GM12878 (cell line): ENCODE measurements around the gene SOX4. TPM values are rescaled to one million over a fixed set of nuclear protein-coding genes. Genes with fewer than 3 reads are reported as not detected.

Source experiments
- ATAC-seq: fragments of 200-7000 bp; cut with Tn5 transposase; 3 replicates; pipeline ENCODE4 v1.9.1; 2020; ENCODE audit warnings: mild to moderate bottlenecking, moderate library complexity
- BruUV-seq: library from RNA; stranded (reverse); fragments of 400-500 nt; replicated peaks from 2 replicates; lab custom pipeline; 2021; lab: Mats Ljungman, UMichigan
- CTCF ChIA-PET: fragments of 300-600 bp; sonication (Branson Sonifier 250); formaldehyde crosslinking; extraction: SDS; loops from one replicate; lab custom pipeline; 2021; ENCODE audit warnings: inconsistent platforms; lab: Yijun Ruan, JAX
- POLR2A ChIA-PET: fragments of 350-600 bp; formaldehyde crosslinking; extraction: SDS; loops from one replicate; lab custom pipeline; 2021; ENCODE audit warnings: inconsistent platforms; lab: Charles Lee
- RAD21 ChIA-PET: fragments of 300-600 bp; sonication (Branson Sonifier 250); formaldehyde crosslinking; loops from one replicate; lab custom pipeline; 2023; ENCODE audit warnings: antibody characterized with exemption; ENCODE audit not compliant: unreplicated experiment; lab: Charles Lee
- SMC1A ChIA-PET: fragments of 300-600 bp; sonication (Branson Sonifier 250); formaldehyde crosslinking; loops from one replicate; lab custom pipeline; 2023; ENCODE audit not compliant: unreplicated experiment, uncharacterized antibody; lab: Charles Lee
- DNase-seq: peaks from one replicate; pipeline ENCODE4 v3.0.0-alpha.2; 2011; ENCODE audit warnings: low read depth, low spot score
- FAIRE-seq: peaks from 3 replicates; lab custom pipeline; 2011; peaks lifted over from hg19 to GRCh38; lab: Jason Lieb, UNC
- H2AFZ ChIP-seq: 2 replicates; pipeline ENCODE4 v1.6.0; 2011; ENCODE audit warnings: low read depth, low read length, control low read depth; ENCODE audit not compliant: control insufficient read depth
- H3K27ac ChIP-seq: 2 replicates; pipeline ENCODE4 v1.5.1; 2011; ENCODE audit warnings: control low read depth; ENCODE audit not compliant: control insufficient read depth, insufficient read depth
- H3K27me3 ChIP-seq, 2 experiments: replicated peaks in 1 of 2; 2 replicates each; pipeline versions ENCODE4 v1.6.0 to v1.6.1; 2011; ENCODE audit warnings: low read length in 1 of 2; ENCODE audit not compliant: control insufficient read depth in 2 of 2, insufficient read depth in 2 of 2
- H3K36me3 ChIP-seq, 2 experiments: 2 replicates each; pipeline ENCODE4 v1.5.1; 2011; ENCODE audit warnings: low read length in 1 of 2; ENCODE audit not compliant: control insufficient read depth in 2 of 2, insufficient read depth in 2 of 2
- H3K4me1 ChIP-seq: 2 replicates; pipeline ENCODE4 v1.6.1; 2011; ENCODE audit warnings: mild to moderate bottlenecking, low read length, moderate library complexity, mixed read lengths; ENCODE audit not compliant: control insufficient read depth, insufficient read depth
- H3K4me2 ChIP-seq: 2 replicates; pipeline ENCODE4 v1.6.0; 2011; ENCODE audit warnings: control low read depth; ENCODE audit not compliant: control insufficient read depth, insufficient read depth
- H3K4me3 ChIP-seq: fragments of 200-600 bp; sonication (generic); 2 replicates; pipeline ENCODE4 v1.5.1; 2016
- H3K79me2 ChIP-seq: 2 replicates; pipeline ENCODE4 v1.6.0; 2011; ENCODE audit warnings: low read length; ENCODE audit not compliant: control insufficient read depth, insufficient read depth
- H3K9ac ChIP-seq: 2 replicates; pipeline ENCODE4 v1.8.0; 2011; ENCODE audit warnings: low read length, control low read depth, mixed read lengths; ENCODE audit not compliant: control insufficient read depth, insufficient read depth
- H3K9me3 ChIP-seq: replicated peaks from 3 replicates; pipeline ENCODE4 v1.5.1; 2011; ENCODE audit warnings: mild to moderate bottlenecking, low read length; ENCODE audit not compliant: control insufficient read depth, insufficient read depth
- H4K20me1 ChIP-seq: 2 replicates; pipeline ENCODE4 v1.6.0; 2011; ENCODE audit not compliant: control insufficient read depth, insufficient read depth
- CBX5 ChIP-seq: sonication (generic); IDR thresholded peaks from 2 replicates; pipeline ENCODE4 v1.6.1; 2016; ENCODE audit warnings: low read depth, moderate library complexity, mild to moderate bottlenecking, inconsistent platforms
- HCFC1 ChIP-seq: fragments of 150-350 bp; IDR thresholded peaks from 2 replicates; pipeline ENCODE4 v1.6.1; 2014; ENCODE audit warnings: low read length
- IKZF2 ChIP-seq, 2 experiments: fragments of 450-650 bp; IDR thresholded peaks; 2 replicates each; pipeline ENCODE4 v1.6.1; 2017; ENCODE audit warnings: mild to moderate bottlenecking in 2 of 2, moderate library complexity in 2 of 2
- IRF4 ChIP-seq: IDR thresholded peaks from 2 replicates; pipeline ENCODE4 v1.6.1; 2011; ENCODE audit warnings: low read depth, low read length
- NBN ChIP-seq: fragments of 450-650 bp; IDR thresholded peaks from 2 replicates; pipeline ENCODE4 v1.6.1; 2016
- NR2C2 ChIP-seq: IDR thresholded peaks from 2 replicates; pipeline ENCODE4 v1.6.1; 2011; ENCODE audit warnings: borderline replicate concordance, low read depth; ENCODE audit not compliant: control insufficient read depth, insufficient read length
- POU2F2 ChIP-seq: IDR thresholded peaks from 3 replicates; pipeline ENCODE4 v1.6.1; 2011; ENCODE audit warnings: low read depth, mild to moderate bottlenecking, low read length, borderline replicate concordance
- RB1 ChIP-seq: fragments of 450-650 bp; formaldehyde crosslinking; IDR thresholded peaks from 2 replicates; pipeline ENCODE4 v1.6.1; 2017; ENCODE audit warnings: mild to moderate bottlenecking, borderline replicate concordance
- RELA ChIP-seq: fragments of 450-650 bp; IDR thresholded peaks from 2 replicates; pipeline ENCODE4 v1.8.0; 2014; ENCODE audit warnings: borderline replicate concordance; ENCODE audit not compliant: partially characterized antibody
- RELB ChIP-seq: fragments of 450-650 bp; IDR thresholded peaks from 2 replicates; pipeline ENCODE4 v1.6.1; 2017; ENCODE audit warnings: low read depth, mild to moderate bottlenecking, moderate library complexity
- RFX5 ChIP-seq: IDR thresholded peaks from 2 replicates; pipeline ENCODE4 v1.6.1; 2011; ENCODE audit warnings: low read depth, low read length, improper control_type of control experiment
- SMC3 ChIP-seq: IDR thresholded peaks from 2 replicates; pipeline ENCODE4 v1.6.1; 2011; ENCODE audit warnings: low read length, improper control_type of control experiment, borderline replicate concordance
- STAT1 ChIP-seq: fragments of 450-650 bp; conservative IDR thresholded peaks from 2 replicates; pipeline ENCODE4 v1.6.1; 2014; ENCODE audit warnings: antibody characterized with exemption, mild to moderate bottlenecking
- YBX1 ChIP-seq: fragments of 450-650 bp; IDR thresholded peaks from 2 replicates; pipeline ENCODE4 v1.6.1; 2016; ENCODE audit warnings: antibody characterized with exemption
- ZBTB40 ChIP-seq: fragments of 450-650 bp; IDR thresholded peaks from 2 replicates; pipeline ENCODE4 v1.6.1; 2016; ENCODE audit warnings: mild to moderate bottlenecking, moderate library complexity, borderline replicate concordance
- ZNF622 ChIP-seq: fragments of 450-650 bp; IDR thresholded peaks from 2 replicates; pipeline ENCODE4 v1.6.1; 2017; ENCODE audit warnings: mild to moderate bottlenecking, inconsistent platforms
- WGBS: methylation state at CpG from one replicate; pipeline ENCODE4 v1.1.6; 2016; ENCODE audit warnings: low lambda C conversion rate; ENCODE audit not compliant: insufficient replicate concordance, insufficient coverage; ENCODE audit errors: missing lambda C conversion rate; 5-methylcytosine and 5-hydroxymethylcytosine counted together
- in situ Hi-C: fragments of 300-500 bp; cut with MboI; formaldehyde crosslinking; loops from 9 replicates; pipeline ENCODE4 v1.14.3; 2018; ENCODE audit warnings: mixed read lengths
- intact Hi-C: fragments of 100-400 bp; cut with micrococcal nuclease; formaldehyde crosslinking; loops from one replicate; pipeline ENCODE4 v1.14.2; 2022; ENCODE audit not compliant: unreplicated experiment
- polyA plus RNA-seq, 11 experiments: library from polyadenylated mRNA; depleted of rRNA in 4 of 11; unstranded in 6 of 11; stranded (reverse) in 5 of 11; fragments of >200 nt; fragmentation: Nextera tagmentation in 4 of 11; fragmentation: Illumina TruSeq in 1 of 11; extraction: Ambion mirVana in 4 of 11; extraction: Trizol in 1 of 11; gene quantifications; 1 replicate in 1 of 11; 2 replicates in 10 of 11; pipeline versions ENCODE4 v1.2.1 to v1.2.3, GENCODE V29; 2011 to 2016; ENCODE audit warnings: inconsistent platforms in 2 of 11, missing spikeins in 2 of 11, low read depth in 1 of 11
- total RNA-seq, 4 experiments: library from RNA; depleted of rRNA in 3 of 4; stranded (reverse); fragments of >200 nt in 3 of 4; fragmentation: Illumina TruSeq in 1 of 4; extraction: Trizol in 1 of 4; gene quantifications; 2 replicates each; pipeline versions ENCODE4 v1.2.1 to v1.2.3, GENCODE V29; 2013 to 2021
- TF ChIP-seq, protein P1 (sequence below): IDR thresholded peaks from 2 replicates; pipeline ENCODE4 v1.6.1; 2011; ENCODE audit warnings: mild to moderate bottlenecking, low read depth, low read length, moderate library complexity; ENCODE audit not compliant: insufficient replicate concordance

SOX4 gene
- total and polyA plus RNA-seq, 10 of the 15 experiments (the other 5 are each of a cell fraction or from before 2014, with no cell fraction given), result 16.8 to 119 (median 26.5) TPM

GRCh38 chr6:21595285-21596144 lies 2.0 kb downstream of the SOX4 start:
- peak overlapping the region; percentile 89 for H3K27ac ChIP-seq
- peak; percentile 2; the same call in 2 of the 3 replicates for ATAC-seq
- peaks cover 51% of the 10 kb centered on the region for H3K79me2 ChIP-seq
- ChIA-PET RAD21 (interaction anchor here (1.0 to 7.0 kb wide), 8 partner anchors 8 to 1819 kb away, joined by 3 to 57 read pairs (median 5); no protein-coding TSS in a partner anchor), CTCF (interaction anchor here (1.7 to 9.5 kb wide), 2 partner anchors 1030 to 1142 kb away, joined by 3 to 137 read pairs; no protein-coding TSS in a partner anchor), POLR2A (interaction anchor here (0.6 to 1.3 kb wide), 4 partner anchors 94 to 1031 kb away, joined by 3 to 5 read pairs (median 4); no protein-coding TSS in a partner anchor), SMC1A (no interaction called here)
- peak overlapping the region; percentile 90 for H2AFZ ChIP-seq
- H3K36me3 ChIP-seq, result no peaks in the 10 kb centered on the region
- no peak for FAIRE-seq
- WGBS, result under 1% methylated on average over 74 of the region's 108 CpGs
- peak overlapping the region; percentile 88 for H3K4me2 ChIP-seq
- peak overlapping the region; percentile 88 for H3K4me3 ChIP-seq
- no peaks in the 10 kb centered on the region for H3K27me3 ChIP-seq
- peak overlapping the region; percentile 90 for H3K9ac ChIP-seq
- in situ Hi-C loops, result loop anchor here (25.0 kb wide), 1 partner anchor 408 kb away; no protein-coding TSS in a partner anchor
- H4K20me1 ChIP-seq, result no peaks in the 10 kb centered on the region
- no TSS peak for BruUV-seq
- 0 out of 2 replicates have a peak, but pooled peaks cover 5% of the 10 kb centered on the region for H3K4me1 ChIP-seq
- intact Hi-C loops, result loop anchor here (5.0 to 10.0 kb wide), 7 partner anchors 137 to 891 kb away; no protein-coding TSS in a partner anchor
- DNase-seq, result no peak
- H3K9me3 ChIP-seq, result no peaks in the 10 kb centered on the region
- TF ChIP-seq IKZF2 (IDR thresholded peaks at IDR 0.05) (no peak; a peak in 1 of 4 replicates), RB1 (no peak), SMC3 (no peak; the same call in 1 of the 2 replicates), POU2F2 (no peak), RFX5 (no peak), IRF4 (no peak), ZNF622 (no peak), NR2C2 (no peak), RELB (no peak), CBX5 (no peak), NBN (no peak; the same call in 1 of the 2 replicates), STAT1 (no peak), RELA (no peak), YBX1 (no peak), HCFC1 (no peak), ZBTB40 (no peak)
- TF ChIP-seq, protein P1, sequence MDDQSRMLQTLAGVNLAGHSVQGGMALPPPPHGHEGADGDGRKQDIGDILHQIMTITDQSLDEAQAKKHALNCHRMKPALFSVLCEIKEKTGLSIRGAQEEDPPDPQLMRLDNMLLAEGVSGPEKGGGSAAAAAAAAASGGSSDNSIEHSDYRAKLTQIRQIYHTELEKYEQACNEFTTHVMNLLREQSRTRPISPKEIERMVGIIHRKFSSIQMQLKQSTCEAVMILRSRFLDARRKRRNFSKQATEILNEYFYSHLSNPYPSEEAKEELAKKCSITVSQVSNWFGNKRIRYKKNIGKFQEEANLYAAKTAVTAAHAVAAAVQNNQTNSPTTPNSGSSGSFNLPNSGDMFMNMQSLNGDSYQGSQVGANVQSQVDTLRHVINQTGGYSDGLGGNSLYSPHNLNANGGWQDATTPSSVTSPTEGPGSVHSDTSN, result no peak
